Neural crest cell (in vitro differentiated cells): Measurements from ENCODE around the gene HEATR5B. TPM values are rescaled to one million over a fixed set of nuclear protein-coding genes. Genes with fewer than 3 reads are reported as not detected.
A peak's percentile ranks its signal among the peaks of the same experiment; 100 is the strongest.

ENCODE experiments used
- DNase-seq: peaks from one replicate; pipeline ENCODE4 v3.0.0; 2021; ENCODE audit warnings: low read depth, mixed read lengths, low spot score
- H3K27ac Mint-ChIP-seq: one replicate; pipeline ENCODE4 v1.8.0; 2021; ENCODE audit warnings: mild to moderate bottlenecking, mixed read lengths; ENCODE audit not compliant: unreplicated experiment
- H3K27me3 Mint-ChIP-seq: 2 replicates; pipeline ENCODE4 v1.8.0; 2021; ENCODE audit warnings: low read depth, mild to moderate bottlenecking, mixed read lengths
- H3K36me3 Mint-ChIP-seq: 2 replicates; pipeline ENCODE4 v1.8.0; 2021; ENCODE audit warnings: low read depth, mild to moderate bottlenecking, mixed read lengths
- H3K4me1 Mint-ChIP-seq: 2 replicates; pipeline ENCODE4 v1.8.0; 2021; ENCODE audit warnings: mixed read lengths
- H3K4me3 Mint-ChIP-seq: one replicate; pipeline ENCODE4 v1.8.0; 2021; ENCODE audit warnings: mild to moderate bottlenecking, mixed read lengths
- H3K9me3 Mint-ChIP-seq: 2 replicates; pipeline ENCODE4 v1.8.0; 2021; ENCODE audit warnings: mixed read lengths
- CTCF ChIP-seq: fragments of 200-600 bp; sonication (generic); conservative IDR thresholded peaks from 2 replicates; pipeline ENCODE4 v1.5.0; 2021; ENCODE audit warnings: antibody characterized with exemption, mild to moderate bottlenecking
- total RNA-seq: library from RNA; stranded (reverse); gene quantifications from 2 replicates; pipeline ENCODE4 v1.2.1, GENCODE V29; 2021

Gene HEATR5B
- total RNA-seq, 1 donor from 2014 or later, result 17.7 TPM

DNA sequence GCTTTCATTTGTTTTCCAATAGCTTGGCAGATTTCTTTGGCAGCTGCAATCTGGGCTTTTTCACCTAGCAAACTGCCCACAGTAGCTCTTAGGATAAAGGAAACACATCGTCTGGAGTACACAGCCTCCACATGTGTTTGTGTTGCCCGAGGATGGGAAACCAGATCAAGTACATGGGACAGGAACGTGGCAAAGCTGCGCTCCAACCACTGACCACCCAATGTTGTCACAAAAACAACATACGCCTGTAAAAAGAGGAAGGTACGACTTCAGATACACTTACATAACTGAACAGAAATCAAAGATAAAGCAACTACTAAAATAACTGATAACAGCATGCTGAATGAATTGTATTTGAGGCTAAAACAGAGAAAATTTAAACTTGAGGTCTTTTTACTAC is 15.5 kb downstream of the HEATR5B start:
- no peak for TF ChIP-seq CTCF
- H3K4me3 Mint-ChIP-seq, result no peak overlapping the region
- H3K9me3 Mint-ChIP-seq, result no peaks in the 10 kb centered on the region
- no peaks in the 10 kb centered on the region for H3K4me1 Mint-ChIP-seq
- H3K27me3 Mint-ChIP-seq, result no peaks in the 10 kb centered on the region
- no peak overlapping the region for H3K27ac Mint-ChIP-seq
- no peak for DNase-seq
- H3K36me3 Mint-ChIP-seq, result peaks cover 4% of the 10 kb centered on the region

DNA sequence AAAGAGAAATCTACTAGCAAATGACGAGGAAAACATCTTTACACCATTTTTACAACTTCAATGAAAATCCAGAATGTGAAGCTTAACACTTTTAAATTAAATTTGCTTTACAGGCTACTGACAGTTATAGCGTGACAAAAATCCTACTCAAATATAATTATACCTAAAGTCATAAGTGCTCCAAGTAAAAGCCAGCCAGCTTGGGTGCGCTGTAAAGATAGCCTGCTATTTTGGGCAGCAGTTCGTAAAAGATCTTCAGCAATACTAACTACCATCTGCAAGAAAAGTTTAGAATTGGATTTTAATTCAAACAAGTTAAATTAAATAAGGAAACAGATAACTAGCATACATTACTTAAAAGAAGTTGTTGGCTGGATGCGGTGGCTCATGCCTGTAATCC is 22.4 kb downstream of the HEATR5B start:
- no peaks in the 10 kb centered on the region for H3K4me1 Mint-ChIP-seq
- DNase-seq, result no peak
- no peaks in the 10 kb centered on the region for H3K27me3 Mint-ChIP-seq
- H3K4me3 Mint-ChIP-seq, result no peak overlapping the region
- H3K9me3 Mint-ChIP-seq, result no peaks in the 10 kb centered on the region
- no peak for TF ChIP-seq CTCF
- H3K27ac Mint-ChIP-seq, result no peak overlapping the region
- peaks cover 6% of the 10 kb centered on the region for H3K36me3 Mint-ChIP-seq

DNA sequence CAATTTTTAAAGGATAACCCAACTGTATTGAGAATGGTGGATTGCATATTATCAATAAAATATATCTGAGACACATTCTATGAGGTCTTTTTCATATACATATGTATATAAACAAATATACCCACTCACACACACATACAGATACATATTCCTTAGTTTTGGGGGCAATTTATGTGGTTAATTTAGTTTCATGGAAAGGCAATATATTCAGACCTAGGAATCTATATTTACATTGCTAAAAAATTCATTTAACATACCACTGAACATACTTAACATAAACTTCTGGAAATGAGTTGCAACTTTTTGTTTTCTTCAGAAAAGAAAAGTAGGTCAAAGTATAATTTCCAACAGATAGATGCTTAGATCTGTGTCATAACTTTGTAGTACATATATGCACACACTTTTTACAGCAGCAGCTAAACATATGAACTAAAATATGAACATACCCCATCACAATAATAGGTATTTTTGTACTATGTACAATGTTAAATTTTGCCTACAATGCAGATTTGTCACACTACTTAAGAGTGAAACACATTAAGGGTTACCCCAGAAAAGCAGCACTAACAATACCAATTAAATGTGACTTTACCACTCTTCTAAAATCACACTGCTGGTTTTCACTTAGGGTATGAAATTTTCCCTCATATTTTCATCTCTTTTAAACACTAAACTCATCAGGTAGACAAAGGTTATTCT is 23.0 kb downstream of the HEATR5B start:
- Mint-ChIP-seq H3K9me3 (no peaks in the 10 kb centered on the region), H3K36me3 (peaks cover 6% of the 10 kb centered on the region), H3K27ac (no peak overlapping the region), H3K27me3 (no peaks in the 10 kb centered on the region), H3K4me1 (no peaks in the 10 kb centered on the region), H3K4me3 (no peak overlapping the region)
- no peak for TF ChIP-seq CTCF
- no peak for DNase-seq

- H3K27ac Mint-ChIP-seq, result no peak overlapping the region
These were observed 23.7 kb downstream of the HEATR5B start for GRCh38 chr2:37060446-37060845.

DNA sequence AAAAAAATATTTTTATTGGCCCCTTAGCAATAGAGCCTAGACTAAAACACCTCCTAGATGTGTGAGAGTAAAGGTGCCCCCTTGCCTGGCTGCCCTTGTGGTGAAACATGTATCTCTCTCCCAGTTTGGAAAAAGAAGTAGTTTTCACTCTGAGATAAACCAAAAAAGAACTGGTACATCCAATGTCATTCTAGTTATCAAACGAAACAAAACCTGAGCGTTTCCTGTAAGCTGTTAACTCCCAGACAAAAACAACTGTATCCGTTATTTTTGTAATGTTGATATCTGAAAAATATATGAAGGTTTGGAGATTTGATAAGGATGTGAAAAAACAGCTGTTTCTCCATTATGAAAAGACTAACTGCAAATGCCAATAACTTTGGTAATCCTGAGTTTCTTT is 24.3 kb downstream of the HEATR5B start:
- DNase-seq, result no peak
- no peaks in the 10 kb centered on the region for H3K4me1 Mint-ChIP-seq
- no peaks in the 10 kb centered on the region for H3K27me3 Mint-ChIP-seq
- no peak for TF ChIP-seq CTCF
- H3K9me3 Mint-ChIP-seq, result no peaks in the 10 kb centered on the region
- no peak overlapping the region for H3K4me3 Mint-ChIP-seq
- peaks cover 6% of the 10 kb centered on the region for H3K36me3 Mint-ChIP-seq
- H3K27ac Mint-ChIP-seq, result peak overlapping the region; percentile 19

More at GRCh38 chr2:37060446-37060845, 23.7 kb downstream of the HEATR5B start:
- Mint-ChIP-seq H3K4me3 (no peak overlapping the region), H3K36me3 (peaks cover 6% of the 10 kb centered on the region), H3K27me3 (no peaks in the 10 kb centered on the region), H3K4me1 (no peaks in the 10 kb centered on the region), H3K9me3 (no peaks in the 10 kb centered on the region)
- DNase-seq, result no peak
- no peak for TF ChIP-seq CTCF
